Activated CD4-positive, alpha-beta memory T cell treated with anti-CD3 and anti-CD28 coated beads for 36 hours (primary cell): ENCODE measurements around the gene BTNL8. TPM values are rescaled to one million over a fixed set of nuclear protein-coding genes. Genes with fewer than 3 reads are reported as not detected.
A peak's percentile ranks its signal among the peaks of the same experiment; 100 is the strongest.
"Not testable (repeated sequence)": the region's sequence is repeated elsewhere in the genome, so short reads cannot be mapped to it uniquely, and the experiment has no call there.

ENCODE experiments used
- CTCF ChIA-PET: fragments of 350-600 bp; sonication (Branson Sonifier 250); formaldehyde crosslinking; loops from one replicate; lab custom pipeline; 2021; ENCODE audit warnings: antibody characterized with exemption, inconsistent platforms; lab: Charles Lee
- POLR2A ChIA-PET: fragments of 350-600 bp; sonication (Branson Sonifier 250); formaldehyde crosslinking; loops from one replicate; lab custom pipeline; 2021; ENCODE audit warnings: antibody characterized with exemption; lab: Charles Lee
- DNase-seq: peaks from one replicate; pipeline ENCODE4 v3.0.0-alpha.2; 2020
- H3K27ac Mint-ChIP-seq: one replicate; pipeline ENCODE4 v1.8.0; 2021; ENCODE audit warnings: mixed read lengths
- H3K27me3 Mint-ChIP-seq: one replicate; pipeline ENCODE4 v1.8.0; 2021; ENCODE audit warnings: mixed read lengths
- H3K36me3 Mint-ChIP-seq: one replicate; pipeline ENCODE4 v1.8.0; 2021; ENCODE audit warnings: mixed read lengths
- H3K4me1 Mint-ChIP-seq: one replicate; pipeline ENCODE4 v1.8.0; 2021; ENCODE audit warnings: low read depth, mixed read lengths
- H3K4me3 Mint-ChIP-seq: one replicate; pipeline ENCODE4 v1.8.0; 2021; ENCODE audit warnings: mild to moderate bottlenecking, mixed read lengths
- H3K9me3 Mint-ChIP-seq: one replicate; pipeline ENCODE4 v1.8.0; 2021; ENCODE audit warnings: mixed read lengths
- intact Hi-C: fragments of 100-400 bp; cut with micrococcal nuclease; formaldehyde crosslinking; loops from one replicate; pipeline ENCODE4 v1.15.1; 2023
- total RNA-seq, 2 experiments: library from RNA; stranded (reverse); gene quantifications; one replicate each; pipeline ENCODE4 v1.2.3, GENCODE V29; 2021

Gene BTNL8
- total RNA-seq, 2 experiments from 2014 or later: not detected

- DNase-seq: no peak
- POLR2A ChIA-PET: no interaction called here
- no peaks in the 10 kb centered on the region for H3K9me3 Mint-ChIP-seq
- no peak overlapping the region for H3K27ac Mint-ChIP-seq
- peaks cover 33% of the 10 kb centered on the region for H3K27me3 Mint-ChIP-seq
- CTCF ChIA-PET: no interaction called here
- no peaks in the 10 kb centered on the region for H3K4me1 Mint-ChIP-seq
- intact Hi-C loops: no loop called here
- H3K4me3 Mint-ChIP-seq: no peak overlapping the region
- H3K36me3 Mint-ChIP-seq: no peaks in the 10 kb centered on the region
Observed at GRCh38 chr5:180889381-180889780, 9.6 kb upstream of the BTNL8 start.

DNA sequence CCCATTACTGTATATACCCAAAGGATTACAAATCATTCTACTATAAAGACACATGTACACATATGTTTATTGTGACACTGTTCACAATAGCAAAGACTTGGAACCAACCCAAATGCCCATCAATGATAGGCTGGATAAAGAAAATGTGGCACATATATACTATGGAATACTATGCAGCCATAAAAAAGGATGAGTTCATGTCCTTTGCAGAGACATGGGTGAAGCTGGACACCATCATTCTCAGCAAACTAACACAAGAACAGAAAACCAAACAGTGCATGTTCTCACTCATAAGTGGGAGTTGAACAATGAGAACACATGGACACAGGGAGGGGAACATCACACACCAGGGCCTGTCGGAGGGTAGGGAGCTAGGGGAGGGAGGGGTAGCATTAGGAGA is 3.6 kb upstream of the BTNL8 start:
- H3K9me3 Mint-ChIP-seq, H3K27ac Mint-ChIP-seq, intact Hi-C loops, POLR2A ChIA-PET, H3K4me3 Mint-ChIP-seq, H3K4me1 Mint-ChIP-seq, CTCF ChIA-PET, DNase-seq, H3K36me3 Mint-ChIP-seq: not testable (repeated sequence)
- H3K27me3 Mint-ChIP-seq: peaks cover 14% of the 10 kb centered on the region

DNA sequence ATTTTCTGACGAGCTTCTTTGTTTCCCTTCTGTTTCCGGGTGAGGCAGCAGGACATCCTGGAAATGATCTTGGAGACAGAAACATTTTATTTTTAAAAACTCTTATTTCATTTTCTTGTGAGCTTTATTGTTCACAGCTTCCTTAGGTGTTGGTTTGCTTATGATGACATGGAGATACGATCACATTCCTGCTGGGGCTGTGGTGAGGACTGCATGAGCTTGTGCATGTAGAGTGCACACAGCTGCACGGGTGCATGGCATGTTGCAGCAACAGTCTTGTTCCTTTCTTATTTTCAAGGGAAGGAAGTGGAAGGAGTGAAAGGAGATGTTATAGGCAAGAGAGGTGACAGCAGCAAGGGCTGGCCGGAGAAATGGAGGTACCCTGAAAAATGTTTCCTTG is 1.2 kb downstream of the BTNL8 start:
- no peaks in the 10 kb centered on the region for H3K36me3 Mint-ChIP-seq
- CTCF ChIA-PET: interaction anchor here (1.2 kb wide), 1 partner anchor 31 kb away, joined by 3 read pairs; no protein-coding TSS in a partner anchor
- no peak overlapping the region for H3K4me3 Mint-ChIP-seq

GRCh38 chr5:180901319-180902009 is 2.5 kb downstream of the BTNL8 start:
- Mint-ChIP-seq H3K27me3 (peaks cover 1% of the 10 kb centered on the region), H3K36me3 (no peaks in the 10 kb centered on the region), H3K9me3 (no peaks in the 10 kb centered on the region), H3K27ac (peak overlapping the region; percentile 34), H3K4me1 (no peaks in the 10 kb centered on the region), H3K4me3 (no peak overlapping the region)
- DNase-seq: no peak
- CTCF ChIA-PET: interaction anchor here (1.2 kb wide), 1 partner anchor 33 kb away, joined by 3 read pairs; no protein-coding TSS in a partner anchor
- intact Hi-C loops: no loop called here
- POLR2A ChIA-PET: no interaction called here

More for the DNA sequence above, 1.2 kb downstream of the BTNL8 start:
- H3K27ac Mint-ChIP-seq: no peak overlapping the region
- no peak for DNase-seq
- intact Hi-C loops: no loop called here
- H3K9me3 Mint-ChIP-seq: no peaks in the 10 kb centered on the region
- peaks cover 1% of the 10 kb centered on the region for H3K27me3 Mint-ChIP-seq
- no peaks in the 10 kb centered on the region for H3K4me1 Mint-ChIP-seq
- POLR2A ChIA-PET: no interaction called here

DNA sequence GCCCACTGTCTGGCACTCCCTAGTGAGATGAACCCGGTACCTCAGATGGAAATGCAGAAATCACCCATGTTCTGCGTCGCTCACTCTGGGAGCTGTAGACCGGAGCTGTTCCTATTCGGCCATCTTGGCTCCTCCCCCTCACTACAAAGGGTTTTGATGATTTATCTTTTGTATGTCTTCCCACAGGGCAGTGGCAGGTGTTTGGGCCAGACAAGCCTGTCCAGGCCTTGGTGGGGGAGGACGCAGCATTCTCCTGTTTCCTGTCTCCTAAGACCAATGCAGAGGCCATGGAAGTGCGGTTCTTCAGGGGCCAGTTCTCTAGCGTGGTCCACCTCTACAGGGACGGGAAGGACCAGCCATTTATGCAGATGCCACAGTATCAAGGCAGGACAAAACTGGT is 9.4 kb downstream of the BTNL8 start:
- H3K27ac Mint-ChIP-seq: no peak overlapping the region
- H3K27me3 Mint-ChIP-seq: peaks cover 24% of the 10 kb centered on the region
- POLR2A ChIA-PET: no interaction called here

GRCh38 chr5:180908998-180909731 is 10.2 kb downstream of the BTNL8 start:
- Mint-ChIP-seq H3K9me3 (no peaks in the 10 kb centered on the region), H3K27me3 (peaks cover 24% of the 10 kb centered on the region), H3K4me1 (no peaks in the 10 kb centered on the region), H3K4me3 (no peak overlapping the region), H3K27ac (no peak overlapping the region), H3K36me3 (no peaks in the 10 kb centered on the region)
- DNase-seq: peak; percentile 25
- intact Hi-C loops: no loop called here
- POLR2A ChIA-PET: no interaction called here
- CTCF ChIA-PET: no interaction called here

More for the DNA sequence above, 9.4 kb downstream of the BTNL8 start:
- DNase-seq: no peak
- H3K4me3 Mint-ChIP-seq: no peak overlapping the region
- intact Hi-C loops: no loop called here
- H3K4me1 Mint-ChIP-seq: no peaks in the 10 kb centered on the region
- no peaks in the 10 kb centered on the region for H3K9me3 Mint-ChIP-seq
- H3K36me3 Mint-ChIP-seq: no peaks in the 10 kb centered on the region
- CTCF ChIA-PET: no interaction called here

DNA sequence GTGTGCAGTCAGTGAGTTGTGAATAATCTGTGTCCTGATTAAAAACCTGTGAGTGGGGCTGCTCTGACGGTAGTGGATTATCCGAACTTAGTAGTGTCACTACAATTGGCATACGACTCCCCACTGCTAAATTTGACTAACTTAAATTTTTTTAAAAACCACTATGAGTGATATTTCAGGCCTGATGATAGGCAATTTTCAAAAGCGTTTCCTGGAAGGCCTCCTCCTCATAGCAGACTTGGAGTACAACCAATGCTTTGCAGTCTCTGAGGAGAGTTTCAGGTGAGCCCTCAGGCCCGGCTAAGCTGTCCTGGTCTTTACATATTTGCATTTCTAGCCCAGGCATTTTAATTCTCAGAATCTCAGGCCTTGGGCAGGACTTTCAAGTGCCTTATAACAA is 10.8 kb downstream of the BTNL8 start:
- intact Hi-C loops: no loop called here
- POLR2A ChIA-PET: no interaction called here
- CTCF ChIA-PET: no interaction called here

DNA sequence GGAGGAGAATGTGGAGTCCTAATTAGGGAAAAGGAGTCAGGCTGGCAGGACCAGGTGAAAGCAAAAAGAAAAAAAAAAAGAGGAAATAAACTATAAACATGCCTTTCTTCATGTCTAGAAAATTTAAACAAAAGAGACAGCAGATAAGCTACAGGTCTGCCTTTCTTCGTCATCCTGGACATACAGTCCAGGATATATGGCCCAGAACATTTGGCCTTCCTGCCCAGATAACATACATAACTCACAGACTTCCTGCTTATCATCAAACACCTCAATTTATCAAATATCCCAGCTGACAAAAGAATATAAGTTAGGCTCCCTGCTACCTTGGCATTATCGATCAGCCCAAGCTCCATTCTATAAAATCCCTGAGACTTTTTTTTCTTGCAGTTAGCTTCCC is 11.2 kb downstream of the BTNL8 start:
- Mint-ChIP-seq H3K4me3 (no peak overlapping the region), H3K27ac (no peak overlapping the region), H3K36me3 (no peaks in the 10 kb centered on the region), H3K4me1 (no peaks in the 10 kb centered on the region), H3K27me3 (peaks cover 24% of the 10 kb centered on the region), H3K9me3 (no peaks in the 10 kb centered on the region)
- ChIA-PET POLR2A (no interaction called here), CTCF (no interaction called here)
- no peak for DNase-seq
- intact Hi-C loops: no loop called here

More for the DNA sequence above, 10.8 kb downstream of the BTNL8 start:
- Mint-ChIP-seq H3K9me3 (no peaks in the 10 kb centered on the region), H3K4me3 (no peak overlapping the region), H3K4me1 (no peaks in the 10 kb centered on the region), H3K27me3 (peaks cover 24% of the 10 kb centered on the region), H3K27ac (no peak overlapping the region), H3K36me3 (no peaks in the 10 kb centered on the region)
- DNase-seq: no peak

DNA sequence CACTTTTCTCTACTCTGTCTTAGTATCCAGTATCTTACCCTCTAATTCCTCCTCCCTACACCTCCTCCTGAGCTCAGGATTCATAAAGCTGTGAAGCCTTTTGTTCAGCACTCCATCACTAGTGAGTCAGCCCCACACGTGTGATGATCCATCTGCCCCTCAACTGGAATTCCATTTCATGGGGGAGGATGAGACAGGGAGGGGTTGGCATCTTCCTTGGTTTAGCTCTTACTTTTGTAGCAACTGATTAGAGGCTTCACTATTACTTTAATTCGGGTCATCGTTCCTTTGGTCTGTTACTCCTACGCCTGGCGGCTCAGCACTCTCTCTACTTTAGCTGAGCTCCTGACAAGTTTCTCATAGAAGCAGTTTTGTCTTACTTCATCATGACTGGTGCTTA is 11.8 kb downstream of the BTNL8 start:
- Mint-ChIP-seq H3K27me3 (peaks cover 26% of the 10 kb centered on the region), H3K36me3 (no peaks in the 10 kb centered on the region), H3K4me3 (no peak overlapping the region), H3K27ac (no peak overlapping the region), H3K4me1 (no peaks in the 10 kb centered on the region), H3K9me3 (no peaks in the 10 kb centered on the region)
- ChIA-PET CTCF (no interaction called here), POLR2A (no interaction called here)
- no peak for DNase-seq
- intact Hi-C loops: no loop called here

- H3K27me3 Mint-ChIP-seq: peaks cover 21% of the 10 kb centered on the region
- H3K4me1 Mint-ChIP-seq: no peaks in the 10 kb centered on the region
- no peaks in the 10 kb centered on the region for H3K9me3 Mint-ChIP-seq
- no peaks in the 10 kb centered on the region for H3K36me3 Mint-ChIP-seq
- H3K27ac Mint-ChIP-seq: no peak overlapping the region
- DNase-seq: no peak
- H3K4me3 Mint-ChIP-seq: no peak overlapping the region
- POLR2A ChIA-PET: no interaction called here
- CTCF ChIA-PET: no interaction called here
- intact Hi-C loops: no loop called here
Observed at GRCh38 chr5:180914646-180915045, 15.7 kb downstream of the BTNL8 start.

DNA sequence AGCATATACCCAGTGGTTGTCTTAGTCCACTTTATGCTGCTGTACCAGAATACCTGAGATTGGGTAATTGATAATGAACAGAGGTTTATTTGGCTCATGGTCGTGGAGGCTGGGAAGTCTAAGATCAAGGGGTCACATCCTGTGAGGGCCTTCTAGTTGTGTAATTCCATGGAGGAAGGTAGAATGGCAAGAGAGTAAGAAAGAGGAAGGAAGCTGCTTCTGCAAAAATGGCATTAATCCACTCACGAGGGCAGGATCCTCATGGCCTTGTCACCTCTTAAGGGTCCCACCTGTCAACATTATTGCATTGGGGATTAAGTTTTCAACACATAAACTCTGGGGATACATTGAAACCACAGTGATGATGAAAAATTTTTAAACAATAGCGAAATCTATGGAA is 17.0 kb downstream of the BTNL8 start:
- H3K27me3 Mint-ChIP-seq: peaks cover 17% of the 10 kb centered on the region

DNA sequence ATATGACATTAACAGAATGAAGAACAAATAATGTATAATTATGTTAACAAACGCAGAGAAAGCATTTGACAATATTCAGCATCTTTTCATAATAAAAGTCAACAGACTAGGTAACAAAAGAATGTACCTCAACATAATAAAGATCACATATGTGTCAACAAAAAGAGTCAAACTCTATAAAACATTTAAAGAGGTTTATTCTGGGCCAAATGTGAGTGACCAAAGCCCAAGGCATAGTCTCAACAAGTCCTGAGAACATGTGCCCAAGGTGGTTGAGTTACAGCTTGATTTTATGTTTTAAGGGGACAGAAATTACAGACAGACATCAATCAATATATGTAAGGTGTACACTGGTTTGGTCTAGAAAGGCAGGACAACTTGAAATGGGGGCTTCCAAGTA is 19.4 kb downstream of the BTNL8 start:
- H3K36me3 Mint-ChIP-seq: peaks cover 8% of the 10 kb centered on the region
- H3K9me3 Mint-ChIP-seq: peaks cover 10% of the 10 kb centered on the region
- intact Hi-C loops: no loop called here
- no peaks in the 10 kb centered on the region for H3K4me1 Mint-ChIP-seq
- no peak overlapping the region for H3K27ac Mint-ChIP-seq
- peaks cover 10% of the 10 kb centered on the region for H3K27me3 Mint-ChIP-seq
- CTCF ChIA-PET: no interaction called here
- POLR2A ChIA-PET: no interaction called here
- no peak for DNase-seq
- H3K4me3 Mint-ChIP-seq: no peak overlapping the region

More for the DNA sequence above, 17.0 kb downstream of the BTNL8 start:
- POLR2A ChIA-PET: no interaction called here
- no peaks in the 10 kb centered on the region for H3K4me1 Mint-ChIP-seq
- no peaks in the 10 kb centered on the region for H3K36me3 Mint-ChIP-seq
- no peak for DNase-seq
- intact Hi-C loops: no loop called here
- H3K9me3 Mint-ChIP-seq: no peaks in the 10 kb centered on the region
- no peak overlapping the region for H3K27ac Mint-ChIP-seq
- CTCF ChIA-PET: interaction anchor here (0.6 kb wide), 1 partner anchor 267 kb away, joined by 3 read pairs; no protein-coding TSS in a partner anchor
- H3K4me3 Mint-ChIP-seq: no peak overlapping the region
